Upper lobe of left lung (tissue), 6 donors: ENCODE measurements around the gene SP9. TPM values are rescaled to one million over a fixed set of nuclear protein-coding genes. Genes with fewer than 3 reads are reported as not detected.
"Not testable (repeated sequence)": the region's sequence is repeated elsewhere in the genome, so short reads cannot be mapped to it uniquely, and the experiment has no call there.

Experiments used
- ATAC-seq, 2 donors: fragments of 200-7000 bp; cut with Tn5 transposase; one replicate each; pipeline ENCODE4 v1.9.1; 2022; ENCODE audit warnings: mild to moderate bottlenecking in 2 of 2, moderate library complexity in 2 of 2; ENCODE audit not compliant: low FRiP score in 2 of 2
- DNase-seq, 2 donors: peaks; one replicate each; pipeline ENCODE4 v3.0.0-alpha.2; 2019 to 2020
- H3K27ac ChIP-seq, 4 donors: fragments of 200-600 bp; sonication (generic); one replicate each; pipeline ENCODE4 v1.5.1; 2016 to 2019
- H3K27me3 ChIP-seq, 4 donors: fragments of 200-600 bp; sonication (generic); one replicate each; pipeline ENCODE4 v1.5.1; 2017 to 2019
- H3K36me3 ChIP-seq, 4 donors: fragments of 200-600 bp; sonication (generic); one replicate each; pipeline ENCODE4 v1.5.1; 2016 to 2019
- H3K4me1 ChIP-seq, 4 donors: fragments of 200-600 bp; sonication (generic); one replicate each; pipeline ENCODE4 v1.5.1; 2018 to 2019
- H3K4me3 ChIP-seq, 4 donors: fragments of 200-600 bp; sonication (generic); one replicate each; pipeline ENCODE4 v1.5.1; 2017 to 2019; ENCODE audit warnings: mild to moderate bottlenecking in 2 of 4, moderate library complexity in 1 of 4
- H3K9me3 ChIP-seq, 4 donors: fragments of 200-600 bp; sonication (generic); one replicate each; pipeline ENCODE4 v1.5.1; 2018 to 2019
- EP300 ChIP-seq, 4 donors: sonication (generic); formaldehyde crosslinking; IDR thresholded peaks; one replicate each; pipeline ENCODE4 v1.5.1; 2017; ENCODE audit warnings: antibody characterized with exemption in 4 of 4, control low read depth in 2 of 4
- POLR2A ChIP-seq, 4 donors: fragments of 450-650 bp; IDR thresholded peaks; one replicate each; pipeline ENCODE4 v1.5.1; 2016 to 2017; ENCODE audit warnings: antibody characterized with exemption in 4 of 4, mild to moderate bottlenecking in 2 of 4
- POLR2AphosphoS5 ChIP-seq, 2 donors: sonication (generic); formaldehyde crosslinking; IDR thresholded peaks; one replicate each; pipeline ENCODE4 v1.5.1; 2017; ENCODE audit warnings: antibody characterized with exemption in 2 of 2
- WGBS, 2 donors: methylation state at CpG; one replicate each; pipeline ENCODE4 v1.1.5; 2017 to 2018; 5-methylcytosine and 5-hydroxymethylcytosine counted together
- total RNA-seq, 6 donors: library from RNA; depleted of rRNA in 4 of 6; stranded (reverse); fragments of >200 nt in 4 of 6; gene quantifications; one replicate each; pipeline versions ENCODE4 v1.1.0 to v1.2.1, GENCODE V29; 2016 to 2021
- TF ChIP-seq, protein P1 (sequence below), 6 experiments: fragments of 450-650 bp in 4 of 6; fragments of 200-600 bp in 2 of 6; sonication (generic) in 2 of 6; IDR thresholded peaks; one replicate each; pipeline ENCODE4 v1.5.1; 2016 to 2019; ENCODE audit warnings: antibody characterized with exemption in 6 of 6
- donor health status: DM: no; HTN: no; CAD: no; lungs with moderate emphysema.
- donor health status: DM: no; HTN: yes; CAD: no; lungs with severe emphysema.

The SP9 gene
- total RNA-seq, 6 donors from 2014 or later = not detected

DNA sequence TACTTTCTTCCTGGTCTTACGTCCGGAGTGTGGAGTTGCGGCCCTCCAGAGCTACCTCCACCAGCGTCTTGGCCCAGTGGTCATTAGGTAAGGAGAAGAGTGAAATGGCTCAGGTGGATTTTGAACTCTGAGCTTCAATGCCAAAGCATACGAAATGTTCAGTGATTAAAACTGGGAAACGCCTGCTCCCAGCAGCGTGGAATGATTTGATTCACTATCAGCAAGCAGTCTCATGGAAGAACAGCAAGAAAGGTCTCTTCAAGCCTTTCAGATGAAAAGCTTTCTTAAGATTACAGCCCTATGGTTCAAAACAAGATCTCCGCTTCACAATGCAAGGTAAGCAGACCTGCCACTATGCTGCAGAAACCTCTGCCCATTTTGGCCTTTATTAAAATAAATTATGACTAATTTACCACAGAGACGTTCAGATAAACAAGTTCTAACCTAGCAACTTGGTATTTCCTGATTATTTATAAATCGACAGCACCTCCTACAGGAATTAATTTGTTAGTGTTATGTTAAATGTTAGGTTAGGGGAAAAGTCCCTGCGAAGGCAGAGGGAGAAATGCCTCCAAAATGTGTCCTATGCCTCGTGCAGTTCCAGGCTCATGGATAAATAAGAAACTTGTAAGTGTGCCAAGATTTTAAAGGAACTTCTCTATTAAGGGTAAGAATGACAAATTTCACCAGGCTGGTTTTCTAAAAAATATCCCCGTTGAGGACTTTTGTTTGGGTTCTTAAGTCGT is 10.1 kb downstream of the SP9 start:
- no peak for DNase-seq
- peaks cover 4 to 48% (median 38%) of the 10 kb centered on the region in 4 donors for H3K27me3 ChIP-seq
- H3K4me1 ChIP-seq = peaks cover 24 to 45% (median 29%) of the 10 kb centered on the region in 4 donors
- peaks cover 7 to 26% (median 14%) of the 10 kb centered on the region in 4 donors for H3K36me3 ChIP-seq
- no peak overlapping the region for H3K4me3 ChIP-seq
- TF ChIP-seq, protein P1, sequence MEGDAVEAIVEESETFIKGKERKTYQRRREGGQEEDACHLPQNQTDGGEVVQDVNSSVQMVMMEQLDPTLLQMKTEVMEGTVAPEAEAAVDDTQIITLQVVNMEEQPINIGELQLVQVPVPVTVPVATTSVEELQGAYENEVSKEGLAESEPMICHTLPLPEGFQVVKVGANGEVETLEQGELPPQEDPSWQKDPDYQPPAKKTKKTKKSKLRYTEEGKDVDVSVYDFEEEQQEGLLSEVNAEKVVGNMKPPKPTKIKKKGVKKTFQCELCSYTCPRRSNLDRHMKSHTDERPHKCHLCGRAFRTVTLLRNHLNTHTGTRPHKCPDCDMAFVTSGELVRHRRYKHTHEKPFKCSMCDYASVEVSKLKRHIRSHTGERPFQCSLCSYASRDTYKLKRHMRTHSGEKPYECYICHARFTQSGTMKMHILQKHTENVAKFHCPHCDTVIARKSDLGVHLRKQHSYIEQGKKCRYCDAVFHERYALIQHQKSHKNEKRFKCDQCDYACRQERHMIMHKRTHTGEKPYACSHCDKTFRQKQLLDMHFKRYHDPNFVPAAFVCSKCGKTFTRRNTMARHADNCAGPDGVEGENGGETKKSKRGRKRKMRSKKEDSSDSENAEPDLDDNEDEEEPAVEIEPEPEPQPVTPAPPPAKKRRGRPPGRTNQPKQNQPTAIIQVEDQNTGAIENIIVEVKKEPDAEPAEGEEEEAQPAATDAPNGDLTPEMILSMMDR (IDR thresholded peaks at IDR 0.05) = peak in 3 of 6 experiments; percentile 14 to 34 (median 19)
- no peak for TF ChIP-seq POLR2AphosphoS5 (IDR thresholded peaks at IDR 0.05)
- H3K27ac ChIP-seq = no peak overlapping the region
- no peaks in the 10 kb centered on the region for H3K9me3 ChIP-seq
- ATAC-seq = no peak
- 43 to 46% methylated on average over 14 of the region's 14 CpGs for WGBS, 2 donors

DNA sequence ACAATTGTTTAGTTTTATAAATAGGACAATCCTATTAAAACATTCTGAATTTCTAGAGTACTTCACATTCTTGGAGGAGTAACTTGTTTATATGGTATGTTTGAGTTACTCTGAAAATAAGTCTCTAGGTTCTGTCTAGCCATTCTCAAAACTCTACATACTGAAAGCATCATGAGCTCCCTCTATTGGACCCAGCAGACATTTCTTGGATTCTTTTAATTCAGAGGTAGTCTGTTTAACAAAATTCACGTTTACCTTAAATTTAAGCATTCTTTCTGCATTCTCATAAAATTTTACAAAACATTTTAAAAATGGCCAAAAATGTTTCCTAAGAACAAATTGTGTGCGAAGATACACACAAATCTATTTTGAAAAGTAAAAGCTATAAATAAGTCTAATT is 15.3 kb downstream of the SP9 start:
- H3K36me3 ChIP-seq = peaks cover 7 to 43% (median 14%) of the 10 kb centered on the region in 4 donors
- no peak for TF ChIP-seq POLR2A (IDR thresholded peaks at IDR 0.05)
- TF ChIP-seq POLR2AphosphoS5 (IDR thresholded peaks at IDR 0.05) = no peak
- TF ChIP-seq EP300 (IDR thresholded peaks at IDR 0.05) = no peak
- TF ChIP-seq, protein P1 (IDR thresholded peaks at IDR 0.05) = no peak
- peaks cover 0 to under 1% (median 0%) of the 10 kb centered on the region in 4 donors for H3K27me3 ChIP-seq
- no peaks in the 10 kb centered on the region for H3K9me3 ChIP-seq
- WGBS, 2 donors = 86 to 89% methylated on average over 2 of the region's 2 CpGs
- H3K4me3 ChIP-seq = no peak overlapping the region
- no peak for DNase-seq
- no peak for ATAC-seq
- H3K4me1 ChIP-seq = no peaks in the 10 kb centered on the region
- H3K27ac ChIP-seq = no peak overlapping the region

DNA sequence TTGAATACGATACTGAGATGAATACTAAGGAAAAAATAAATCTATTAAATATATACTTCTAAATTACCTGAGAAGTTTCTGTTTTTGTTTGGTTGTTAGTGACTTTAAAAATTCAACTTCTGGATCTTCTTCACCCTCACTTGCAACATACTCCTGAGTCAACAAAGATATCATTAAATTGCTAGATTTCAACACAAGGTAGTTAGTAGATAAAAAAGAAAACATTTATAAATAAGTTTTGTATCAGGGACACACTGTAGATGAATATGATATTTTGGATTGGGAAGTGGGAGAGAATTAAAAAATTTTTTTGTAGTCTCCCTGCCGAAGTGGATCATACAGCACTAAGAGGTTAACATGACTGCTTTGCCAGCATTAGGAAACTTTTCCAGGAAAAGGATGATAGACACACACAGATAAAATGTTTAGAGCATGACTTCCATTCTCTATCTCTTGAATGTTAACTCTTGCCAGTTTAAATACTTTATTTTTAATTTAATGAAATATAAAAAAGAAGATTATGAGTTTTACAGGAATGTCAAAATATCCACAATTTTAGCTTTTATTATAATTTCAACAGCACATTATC is 15.9 kb downstream of the SP9 start:
- Histone ChIP-seq H3K27me3 (no peaks in the 10 kb centered on the region), H3K36me3 (peaks cover 7 to 43% (median 15%) of the 10 kb centered on the region in 4 donors), H3K27ac (no peak overlapping the region), H3K4me1 (no peaks in the 10 kb centered on the region), H3K9me3 (no peaks in the 10 kb centered on the region), H3K4me3 (no peak overlapping the region)
- TF ChIP-seq POLR2AphosphoS5 (IDR thresholded peaks at IDR 0.05) = no peak
- DNase-seq = no peak
- ATAC-seq = no peak
- WGBS, 2 donors = 92 to 93% methylated on average over 2 of the region's 2 CpGs

DNA sequence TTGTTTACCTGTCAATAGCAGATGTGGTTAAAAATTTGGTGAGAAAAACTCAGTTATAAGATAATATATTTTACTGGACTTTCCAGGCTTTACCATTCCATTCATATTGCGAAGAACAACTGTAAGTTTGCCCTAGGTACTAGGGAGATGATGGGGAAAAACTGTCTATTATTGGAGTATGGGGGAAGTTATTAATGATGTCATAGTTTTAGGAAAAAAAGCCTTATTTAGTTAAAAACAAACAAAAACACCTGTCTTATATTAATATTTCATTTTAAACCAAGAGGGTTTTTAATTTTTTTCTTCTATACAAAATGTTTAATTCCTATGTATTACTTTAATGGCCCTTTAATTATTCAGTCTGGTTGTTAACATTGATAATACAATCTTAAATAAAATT is 18.2 kb downstream of the SP9 start:
- Histone ChIP-seq H3K4me3 (no peak overlapping the region), H3K4me1 (no peaks in the 10 kb centered on the region), H3K27me3 (no peaks in the 10 kb centered on the region), H3K9me3 (no peaks in the 10 kb centered on the region), H3K36me3 (peaks cover 7 to 37% (median 15%) of the 10 kb centered on the region in 4 donors), H3K27ac (no peak overlapping the region)
- ATAC-seq (no peak), DNase-seq (no peak)
- TF ChIP-seq, protein P1 (IDR thresholded peaks at IDR 0.05) = no peak
- TF ChIP-seq POLR2AphosphoS5 (IDR thresholded peaks at IDR 0.05) = no peak
- no peak for TF ChIP-seq POLR2A (IDR thresholded peaks at IDR 0.05)
- TF ChIP-seq EP300 (IDR thresholded peaks at IDR 0.05) = no peak
- 100% methylated on average over 1 of the region's 1 CpG for WGBS, 2 donors

DNA sequence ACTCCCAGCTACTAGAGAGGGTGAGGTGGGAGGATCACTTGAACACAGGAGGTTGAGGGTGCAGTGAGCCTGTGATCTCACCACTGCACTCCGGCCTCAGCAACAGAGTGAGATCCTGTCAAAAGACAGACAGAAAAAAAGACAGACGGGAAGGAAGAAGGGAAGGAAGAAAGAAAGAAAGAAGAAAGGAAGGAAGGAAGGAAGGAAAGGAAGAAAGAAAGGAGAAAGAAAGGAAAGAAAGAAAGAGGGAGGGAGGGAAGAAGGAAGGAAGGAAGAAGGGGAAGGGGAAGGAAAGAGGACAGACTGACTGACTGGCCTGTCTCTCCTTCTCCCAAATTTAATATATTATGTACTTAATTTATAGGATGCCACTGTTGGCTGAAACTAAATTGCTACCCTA is 21.6 kb downstream of the SP9 start:
- H3K27me3 ChIP-seq = no peaks in the 10 kb centered on the region
- DNase-seq (no peak), ATAC-seq (no peak)
- no peak overlapping the region for H3K4me3 ChIP-seq
- no peak overlapping the region for H3K27ac ChIP-seq
- 93 to 100% methylated on average over 2 of the region's 2 CpGs for WGBS, 2 donors
- TF ChIP-seq POLR2A (IDR thresholded peaks at IDR 0.05) = no peak
- no peak for TF ChIP-seq EP300 (IDR thresholded peaks at IDR 0.05)
- TF ChIP-seq, protein P1 (IDR thresholded peaks at IDR 0.05) = no peak
- no peak for TF ChIP-seq POLR2AphosphoS5 (IDR thresholded peaks at IDR 0.05)
- no peaks in the 10 kb centered on the region for H3K4me1 ChIP-seq
- peaks cover 0 to 16% (median 6%) of the 10 kb centered on the region in 4 donors for H3K36me3 ChIP-seq
- H3K9me3 ChIP-seq = no peaks in the 10 kb centered on the region

DNA sequence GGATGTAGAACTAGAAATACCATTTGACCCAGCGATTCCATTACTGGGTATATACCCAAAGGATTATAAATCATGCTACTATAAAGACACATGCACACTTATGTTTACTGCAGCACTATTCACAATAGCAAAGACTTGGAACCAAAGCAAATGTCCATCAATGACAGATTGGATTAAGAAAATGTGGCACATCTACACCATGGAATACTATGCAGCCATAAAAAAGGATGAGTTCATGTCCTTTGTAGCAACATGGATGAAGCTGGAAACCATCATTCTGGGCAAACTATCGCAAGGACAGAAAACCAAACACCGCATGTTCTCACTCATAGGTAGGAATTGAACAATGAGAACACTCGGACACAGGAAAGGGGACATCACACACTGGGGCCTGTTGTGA is 24.9 kb downstream of the SP9 start:
- 95 to 99% methylated on average over 4 of the region's 4 CpGs for WGBS, 2 donors

More for the DNA sequence above, 24.9 kb downstream of the SP9 start:
- H3K4me1 ChIP-seq, H3K27ac ChIP-seq, H3K4me3 ChIP-seq, H3K9me3 ChIP-seq, H3K27me3 ChIP-seq, ATAC-seq, DNase-seq: not testable (repeated sequence)
- peaks cover 9 to 30% (median 17%) of the 10 kb centered on the region in 4 donors for H3K36me3 ChIP-seq
